H1 (cell line): Measurements from ENCODE around the gene GLIS2. TPM values are rescaled to one million over a fixed set of nuclear protein-coding genes. Genes with fewer than 3 reads are reported as not detected.

ENCODE experiments used
- CTCF ChIA-PET: fragments of 300-600 bp; sonication (Branson Sonifier 250); formaldehyde crosslinking; loops from one replicate; lab custom pipeline; 2021; ENCODE audit not compliant: partially characterized antibody; lab: Charles Lee
- POLR2A ChIA-PET: fragments of 300-600 bp; sonication (Branson Sonifier 250); formaldehyde crosslinking; loops from one replicate; lab custom pipeline; 2021; ENCODE audit warnings: inconsistent platforms; ENCODE audit not compliant: partially characterized antibody; lab: Charles Lee
- DNase-seq, 2 experiments: peaks; one replicate each; pipeline versions ENCODE4 v3.0.0 to v3.0.0-alpha.2; 2010 to 2022; ENCODE audit warnings: low spot score in 2 of 2, low read depth in 1 of 2, mixed read lengths in 1 of 2
- FAIRE-seq: peaks from 2 replicates; lab custom pipeline; 2011; peaks lifted over from hg19 to GRCh38; lab: Jason Lieb, UNC
- H2AFZ ChIP-seq: 2 replicates; pipeline ENCODE4 v1.8.1; 2012; ENCODE audit warnings: low read length, inconsistent platforms
- H2AK5ac ChIP-seq: 2 replicates; pipeline ENCODE4 v1.6.1; 2013; ENCODE audit warnings: low read depth, low read length
- H2BK120ac ChIP-seq: replicated peaks from 2 replicates; pipeline ENCODE3; 2013; ENCODE audit warnings: low read depth, low read length, inconsistent platforms
- H2BK12ac ChIP-seq: 2 replicates; pipeline ENCODE4 v1.6.1; 2013; ENCODE audit warnings: low read depth, low read length
- H2BK15ac ChIP-seq: 2 replicates; pipeline ENCODE4 v1.6.1; 2013; ENCODE audit warnings: low read length
- H2BK20ac ChIP-seq: 2 replicates; pipeline ENCODE4 v1.6.1; 2013; ENCODE audit warnings: low read length
- H2BK5ac ChIP-seq: 2 replicates; pipeline ENCODE4 v1.6.1; 2013; ENCODE audit warnings: low read depth, low read length
- H3K14ac ChIP-seq: 2 replicates; pipeline ENCODE4 v1.6.1; 2013; ENCODE audit warnings: inconsistent platforms; ENCODE audit not compliant: insufficient read length
- H3K18ac ChIP-seq: 2 replicates; pipeline ENCODE4 v1.6.1; 2013; ENCODE audit warnings: low read length; ENCODE audit errors: extremely low read depth
- H3K23ac ChIP-seq: 2 replicates; pipeline ENCODE4 v1.6.1; 2013; ENCODE audit warnings: inconsistent platforms; ENCODE audit not compliant: insufficient read length
- H3K23me2 ChIP-seq: 2 replicates; pipeline ENCODE4 v1.6.1; 2013; ENCODE audit warnings: low read depth, low read length
- H3K27ac ChIP-seq: 2 replicates; pipeline ENCODE4 v1.6.1; 2011; ENCODE audit warnings: low read depth, low read length, inconsistent platforms
- H3K27me3 ChIP-seq, 4 experiments: replicated peaks in 1 of 4; 1 replicate in 1 of 4; 2 replicates in 3 of 4; pipeline versions ENCODE4 v1.6.1 to v1.8.1; 2011 to 2013; ENCODE audit warnings: low read length in 3 of 4, mild to moderate bottlenecking in 3 of 4, inconsistent platforms in 2 of 4, mixed read lengths in 2 of 4, moderate library complexity in 1 of 4; ENCODE audit not compliant: control insufficient read depth in 3 of 4, insufficient read depth in 3 of 4; ENCODE audit errors: extremely low read depth in 1 of 4
- H3K36me3 ChIP-seq, 4 experiments: 2 replicates each; pipeline versions ENCODE4 v1.6.1 to v1.8.1; 2011 to 2013; ENCODE audit warnings: mild to moderate bottlenecking in 4 of 4, low read length in 3 of 4, moderate library complexity in 2 of 4, control low read depth in 1 of 4, inconsistent platforms in 1 of 4; ENCODE audit not compliant: insufficient read depth in 4 of 4, control insufficient read depth in 2 of 4
- H3K4ac ChIP-seq: replicated peaks from 2 replicates; pipeline ENCODE3; 2013; ENCODE audit warnings: low read length, low read depth, mixed read lengths, inconsistent platforms; ENCODE audit not compliant: insufficient read length
- H3K4me1 ChIP-seq, 4 experiments: replicated peaks in 1 of 4; 1 replicate in 1 of 4; 2 replicates in 3 of 4; pipeline versions ENCODE4 v1.6.1 to v1.8.1; 2011 to 2013; ENCODE audit warnings: low read length in 3 of 4, inconsistent platforms in 2 of 4, mixed read lengths in 1 of 4; ENCODE audit not compliant: insufficient read depth in 4 of 4, control insufficient read depth in 3 of 4
- H3K4me2 ChIP-seq, 2 experiments: 2 replicates each; pipeline versions ENCODE4 v1.6.1 to v1.8.1; 2011 to 2013; ENCODE audit warnings: low read depth in 2 of 2, low read length in 2 of 2, control low read depth in 1 of 2, inconsistent platforms in 1 of 2, mild to moderate bottlenecking in 1 of 2; ENCODE audit not compliant: insufficient read depth in 1 of 2
- H3K4me3 ChIP-seq, 4 experiments: fragments of 200-600, 300-600 bp in 1 of 4; sonication (generic), shearing (Covaris generic), sonication (Bioruptor Twin) in 1 of 4; 2 replicates each; pipeline versions ENCODE4 v1.5.1 to v1.8.1; 2011 to 2016; ENCODE audit warnings: low read length in 4 of 4, low read depth in 3 of 4, control low read depth in 2 of 4, inconsistent platforms in 2 of 4, mild to moderate bottlenecking in 2 of 4, mixed read lengths in 1 of 4, moderate library complexity in 1 of 4; ENCODE audit not compliant: insufficient read depth in 2 of 4; ENCODE audit errors: extremely low read depth in 1 of 4
- H3K56ac ChIP-seq: replicated peaks from 2 replicates; pipeline ENCODE3; 2013; ENCODE audit warnings: low read depth, mild to moderate bottlenecking, mixed read lengths, low read length, inconsistent platforms; ENCODE audit not compliant: insufficient read length
- H3K79me1 ChIP-seq: 2 replicates; pipeline ENCODE4 v1.6.1; 2013; ENCODE audit warnings: low read depth, low read length, control low read depth
- H3K79me2 ChIP-seq, 2 experiments: 2 replicates each; pipeline versions ENCODE4 v1.6.1 to v1.8.1; 2012 to 2013; ENCODE audit warnings: low read length in 2 of 2, mild to moderate bottlenecking in 2 of 2, inconsistent platforms in 1 of 2; ENCODE audit not compliant: insufficient read depth in 2 of 2, control insufficient read depth in 1 of 2
- H3K9ac ChIP-seq, 4 experiments: replicated peaks in 1 of 4; 1 replicate in 1 of 4; 2 replicates in 3 of 4; pipeline versions ENCODE4 v1.6.1 to v1.8.1; 2011 to 2013; ENCODE audit warnings: low read depth in 3 of 4, low read length in 3 of 4, control low read depth in 2 of 4, mild to moderate bottlenecking in 2 of 4, moderate library complexity in 2 of 4, inconsistent platforms in 1 of 4; ENCODE audit errors: extremely low read depth in 1 of 4
- H3K9me3 ChIP-seq, 2 experiments: 2 replicates each; pipeline versions ENCODE4 v1.6.1 to v1.8.1; 2012 to 2013; ENCODE audit warnings: mild to moderate bottlenecking in 2 of 2, moderate library complexity in 2 of 2, control low read depth in 1 of 2, inconsistent platforms in 1 of 2, low read depth in 1 of 2, low read length in 1 of 2, mixed read lengths in 1 of 2; ENCODE audit not compliant: insufficient read depth in 2 of 2
- H4K20me1 ChIP-seq, 2 experiments: replicated peaks in 1 of 2; 2 replicates each; pipeline versions ENCODE3 to v1.8.1; 2011 to 2013; ENCODE audit warnings: inconsistent platforms in 2 of 2, low read length in 2 of 2, mild to moderate bottlenecking in 1 of 2; ENCODE audit not compliant: insufficient read depth in 2 of 2, control insufficient read depth in 1 of 2
- H4K5ac ChIP-seq: 2 replicates; pipeline ENCODE4 v1.6.1; 2013; ENCODE audit warnings: low read length, low read depth, mixed read lengths, inconsistent platforms; ENCODE audit not compliant: insufficient read length
- H4K8ac ChIP-seq: 2 replicates; pipeline ENCODE4 v1.8.0; 2013; ENCODE audit warnings: mild to moderate bottlenecking, moderate library complexity, low read length, inconsistent platforms; ENCODE audit not compliant: insufficient read depth; ENCODE audit errors: extremely low read depth
- H4K91ac ChIP-seq: replicated peaks from 2 replicates; pipeline ENCODE3; 2013; ENCODE audit warnings: low read length, mixed read lengths, inconsistent platforms; ENCODE audit not compliant: insufficient read length
- CTCF ChIP-seq, 3 experiments: IDR thresholded peaks; 1 replicate in 2 of 3; 2 replicates in 1 of 3; pipeline versions ENCODE4 v1.5.1 to v1.6.1; 2011; ENCODE audit warnings: low read length in 3 of 3, mild to moderate bottlenecking in 3 of 3, inconsistent platforms in 2 of 3, low read depth in 1 of 3, moderate library complexity in 1 of 3; ENCODE audit not compliant: insufficient read depth in 1 of 3; ENCODE audit errors: control extremely low read depth in 1 of 3
- EZH2 ChIP-seq: fragments of 200-600 bp; sonication (generic); IDR thresholded peaks from 2 replicates; pipeline ENCODE4 v1.7.1; 2012; ENCODE audit warnings: low read depth, mild to moderate bottlenecking, moderate library complexity, low read length, inconsistent platforms; ENCODE audit not compliant: severe bottlenecking
- MAX ChIP-seq: IDR thresholded peaks from 2 replicates; pipeline ENCODE4 v1.6.1; 2012; ENCODE audit warnings: inconsistent platforms
- NRF1 ChIP-seq: IDR thresholded peaks from 2 replicates; pipeline ENCODE4 v1.6.1; 2011; ENCODE audit warnings: mild to moderate bottlenecking, low read depth, low read length, improper control_type of control experiment
- POLR2AphosphoS5 ChIP-seq: IDR thresholded peaks from 2 replicates; pipeline ENCODE4 v1.6.1; 2011; ENCODE audit warnings: low read depth, low read length
- TAF7 ChIP-seq: optimal IDR thresholded peaks from 2 replicates; pipeline ENCODE3; 2011; ENCODE audit warnings: low read depth, mild to moderate bottlenecking, inconsistent platforms, low read length, moderate library complexity, borderline replicate concordance
- whole genome bisulfite sequencing, 2 experiments: shearing (Covaris generic) in 1 of 2; methylation state at CpG; one replicate each; pipeline versions ENCODE4 v1.1.6 to v1.1.7; 2013 to 2015; ENCODE audit warnings: low lambda C conversion rate in 2 of 2, mixed read lengths in 2 of 2, inconsistent platforms in 1 of 2, low coverage in 1 of 2, missing lambda C conversion rate in 1 of 2; ENCODE audit not compliant: insufficient replicate concordance in 2 of 2, insufficient coverage in 1 of 2, insufficient read length in 1 of 2; ENCODE audit errors: extremely low coverage in 1 of 2, missing lambda C conversion rate in 1 of 2; 5-methylcytosine and 5-hydroxymethylcytosine counted together
- polyA plus RNA-seq, 7 experiments: library from polyadenylated mRNA; depleted of rRNA in 3 of 7; stranded (reverse) in 5 of 7; unstranded in 2 of 7; fragments of >200 nt in 5 of 7; fragments of 200-250 nt in 2 of 7; gene quantifications; 1 replicate in 5 of 7; 2 replicates in 1 of 7; 4 replicates in 1 of 7; pipeline versions ENCODE4 v1.2.1 to v1.2.3, GENCODE V29; 2011 to 2013; ENCODE audit warnings: missing spikeins in 2 of 7, mixed read lengths in 2 of 7
- total RNA-seq: library from RNA; stranded (reverse); fragmentation: NEBNext Ultra II Directional; extraction: Animal tissue kit (Norgen Biotek cat#: 25700); gene quantifications from 2 replicates; pipeline ENCODE4 v1.2.1, GENCODE V29; 2021

The GLIS2 gene
- total and polyA plus RNA-seq, 2 of the 8 experiments (the other 6 are each of a cell fraction or from before 2014, with no cell fraction given) = 4.3 to 17.4 TPM

- H3K18ac ChIP-seq = no peak overlapping the region
- H3K4me3 ChIP-seq = no peak overlapping the region
- H3K79me1 ChIP-seq = no peaks in the 10 kb centered on the region
- peaks cover 2% of the 10 kb centered on the region; the same call in 1 of the 2 replicates for H3K23me2 ChIP-seq
- no peak overlapping the region for H4K8ac ChIP-seq
- H3K36me3 ChIP-seq = no peaks in the 10 kb centered on the region
- no peak overlapping the region for H2BK20ac ChIP-seq
- no peak overlapping the region for H3K9ac ChIP-seq
- H3K27ac ChIP-seq = no peak overlapping the region
- H2AK5ac ChIP-seq = no peak overlapping the region
- H4K5ac ChIP-seq = no peak overlapping the region
- peaks cover 0 to 2% (median 0%) of the 10 kb centered on the region in 4 experiments; a peak in 1 of 7 replicates for H3K27me3 ChIP-seq
- no peak overlapping the region for H3K14ac ChIP-seq
- no peak for DNase-seq
- no peak overlapping the region for H3K23ac ChIP-seq
- CTCF ChIA-PET = interaction anchor here (1.2 to 12.6 kb wide), 4 partner anchors 17 to 47 kb away, joined by 3 to 159 read pairs (median 6); no protein-coding TSS in a partner anchor
- no peak overlapping the region for H2BK120ac ChIP-seq
- 90% methylated on average over 7 of the region's 7 CpGs; no CpG with 5 or more reads in 1 of the 2 experiments for WGBS, 2 experiments
- H2AFZ ChIP-seq = no peak overlapping the region
- H2BK5ac ChIP-seq = no peak overlapping the region
- H3K4ac ChIP-seq = no peak overlapping the region
- H3K9me3 ChIP-seq = no peaks in the 10 kb centered on the region
- no peak for FAIRE-seq
- POLR2A ChIA-PET = no interaction called here
- H3K79me2 ChIP-seq = no peaks in the 10 kb centered on the region
- peaks cover 0 to 3% (median 1%) of the 10 kb centered on the region in 4 experiments; a peak in 3 of 7 replicates for H3K4me1 ChIP-seq
- peaks cover 0 to 1% of the 10 kb centered on the region in 2 experiments for H4K20me1 ChIP-seq
- no peak overlapping the region for H3K56ac ChIP-seq
- H3K4me2 ChIP-seq = no peak overlapping the region
- H2BK12ac ChIP-seq = no peak overlapping the region
- H4K91ac ChIP-seq = no peak overlapping the region
- H2BK15ac ChIP-seq = no peak overlapping the region
- TF ChIP-seq TAF7 (no peak), CTCF (IDR thresholded peaks at IDR 0.05; ENCODE audit: control extremely low read depth in 1 of 3, insufficient read depth in 1 of 3, low read depth in 1 of 3, low read length in 3 of 3) (no peak), MAX (no peak), NRF1 (no peak), EZH2 (no peak), POLR2AphosphoS5 (no peak)
Measured at GRCh38 chr16:4356820-4357219, 41.0 kb downstream of the GLIS2 start.
